ENCODE results near the gene SKAP1. TPM values are rescaled to one million over a fixed set of nuclear protein-coding genes. Genes with fewer than 3 reads are reported as not detected.
"Not testable (repeated sequence)": the region's sequence is repeated elsewhere in the genome, so short reads cannot be mapped to it uniquely, and the experiment has no call there.

SKAP1 gene
- total RNA-seq, 1 donor from 2014 or later, result 0.41 TPM

DNA sequence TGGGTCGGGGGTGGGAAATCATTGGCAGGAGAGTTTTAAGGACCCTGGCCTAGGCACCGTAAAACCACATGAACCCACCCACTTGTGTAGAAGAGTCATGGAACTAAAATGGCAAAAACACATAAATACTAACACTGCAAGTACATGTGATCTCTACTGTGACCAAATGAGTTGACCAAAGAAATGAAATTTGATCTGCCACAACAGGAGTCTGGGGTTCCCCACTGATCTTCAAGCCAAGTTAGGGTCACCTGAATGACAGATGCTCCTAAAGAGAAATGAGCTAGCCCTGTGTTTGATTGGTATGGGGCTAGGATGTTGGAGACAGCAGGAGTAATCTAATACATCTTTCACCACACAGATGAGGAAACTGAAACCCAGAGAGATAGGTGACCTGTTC lies 21.5 kb upstream of the SKAP1 start:
- FAIRE-seq (no peak), DNase-seq (ENCODE audit: low spot score in 2 of 2) (no peak)

DNA sequence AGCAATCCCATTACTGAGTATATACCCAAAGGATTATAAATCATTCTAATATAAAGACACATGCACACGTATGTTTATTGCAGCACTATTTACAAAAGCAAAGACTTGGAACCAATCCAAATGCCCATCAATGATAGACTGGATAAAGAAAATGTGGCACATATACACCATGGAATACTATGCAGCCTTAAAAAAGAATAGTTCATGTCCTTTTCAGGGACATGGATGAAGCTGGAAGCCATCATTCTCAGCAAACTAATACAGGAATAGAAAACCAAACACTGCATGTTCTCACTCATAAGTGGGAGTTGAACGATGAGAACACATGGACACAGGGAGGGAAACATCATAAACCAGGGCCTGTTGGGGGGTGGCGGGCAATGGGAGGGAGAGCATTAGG lies 19.3 kb upstream of the SKAP1 start:
- not testable (repeated sequence) for FAIRE-seq; DNase-seq (ENCODE audit: low spot score in 2 of 2)

DNA sequence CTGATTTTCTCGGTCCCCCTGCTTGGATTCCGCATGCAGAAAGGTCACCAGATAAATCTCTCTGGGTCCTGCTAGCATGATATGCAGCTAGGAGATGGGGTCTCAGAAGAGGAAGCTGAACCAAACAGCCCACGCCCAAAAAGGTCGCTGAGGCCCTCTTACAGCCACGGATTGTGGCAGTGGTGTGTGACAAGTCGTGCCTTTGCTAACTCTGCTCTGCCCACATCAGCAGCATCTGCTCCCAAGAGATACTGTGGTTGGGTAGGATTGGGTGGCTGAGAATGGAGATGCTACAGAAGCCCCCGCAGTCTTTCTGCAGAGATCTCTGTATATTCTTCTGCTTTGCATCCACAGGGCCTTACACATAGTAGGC lies 15.2 kb upstream of the SKAP1 start:
- FAIRE-seq (no peak), DNase-seq (ENCODE audit: low spot score in 2 of 2) (no peak)

GRCh38 chr17:48444516-48445247 lies 14.7 kb upstream of the SKAP1 start:
- no peak for FAIRE-seq
- no peak for DNase-seq (ENCODE audit: low spot score in 2 of 2)

- DNase-seq (ENCODE audit: low spot score in 2 of 2) (no peak), FAIRE-seq (peak; percentile 83)
Measured at GRCh38 chr17:48443712-48444111, 13.7 kb upstream of the SKAP1 start.

DNA sequence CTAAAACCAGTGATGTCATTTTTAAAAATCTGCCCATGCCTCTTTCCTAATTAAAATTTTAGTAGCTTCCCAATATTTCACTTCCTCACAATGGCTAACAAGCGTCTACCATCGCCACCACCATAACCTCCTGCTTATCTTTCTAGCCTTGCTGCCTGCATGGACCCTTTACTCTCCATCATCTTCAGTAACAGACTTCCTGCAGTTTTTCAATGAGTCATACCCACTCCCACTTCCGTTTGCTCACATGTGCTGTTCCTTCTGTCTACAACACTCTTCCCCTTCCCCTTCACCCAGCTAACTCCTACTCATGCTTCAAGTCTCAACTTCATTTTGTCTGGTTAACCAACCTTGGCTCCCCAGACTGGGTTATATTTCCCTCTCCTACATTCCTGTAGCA lies 12.8 kb upstream of the SKAP1 start:
- no peak for DNase-seq (ENCODE audit: low spot score in 2 of 2)
- no peak for FAIRE-seq

GRCh38 chr17:48441862-48442261 lies 11.8 kb upstream of the SKAP1 start:
- no peak for FAIRE-seq

GRCh38 chr17:48441231-48441711 lies 11.3 kb upstream of the SKAP1 start:
- no peak for FAIRE-seq
- no peak for DNase-seq (ENCODE audit: low spot score in 2 of 2)

More at GRCh38 chr17:48441862-48442261, 11.8 kb upstream of the SKAP1 start:
- no peak for DNase-seq (ENCODE audit: low spot score in 2 of 2)

DNA sequence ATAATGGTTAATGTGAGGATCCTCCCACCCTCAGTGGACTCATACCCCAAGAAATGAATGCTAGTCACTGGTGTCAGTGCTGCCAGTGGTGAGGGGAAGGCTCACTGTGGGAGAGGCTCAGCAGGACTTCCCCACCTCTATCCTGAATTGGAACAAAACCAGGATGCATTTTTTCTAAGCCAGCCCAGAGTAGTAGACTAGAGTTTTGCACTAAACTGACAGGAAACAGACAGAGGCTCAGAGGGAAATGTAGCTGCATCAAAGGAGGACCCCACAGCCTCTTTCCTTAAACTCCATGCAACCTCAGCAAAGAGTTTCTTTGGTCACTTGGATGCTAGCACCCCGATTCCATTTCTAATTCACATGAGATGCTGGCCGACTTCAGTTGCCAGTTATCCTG lies 10.7 kb upstream of the SKAP1 start:
- FAIRE-seq (no peak), DNase-seq (ENCODE audit: low spot score in 2 of 2) (no peak)

- no peak for DNase-seq (ENCODE audit: low spot score in 2 of 2)
Measured at GRCh38 chr17:48439875-48440505, 10.0 kb upstream of the SKAP1 start.

DNA sequence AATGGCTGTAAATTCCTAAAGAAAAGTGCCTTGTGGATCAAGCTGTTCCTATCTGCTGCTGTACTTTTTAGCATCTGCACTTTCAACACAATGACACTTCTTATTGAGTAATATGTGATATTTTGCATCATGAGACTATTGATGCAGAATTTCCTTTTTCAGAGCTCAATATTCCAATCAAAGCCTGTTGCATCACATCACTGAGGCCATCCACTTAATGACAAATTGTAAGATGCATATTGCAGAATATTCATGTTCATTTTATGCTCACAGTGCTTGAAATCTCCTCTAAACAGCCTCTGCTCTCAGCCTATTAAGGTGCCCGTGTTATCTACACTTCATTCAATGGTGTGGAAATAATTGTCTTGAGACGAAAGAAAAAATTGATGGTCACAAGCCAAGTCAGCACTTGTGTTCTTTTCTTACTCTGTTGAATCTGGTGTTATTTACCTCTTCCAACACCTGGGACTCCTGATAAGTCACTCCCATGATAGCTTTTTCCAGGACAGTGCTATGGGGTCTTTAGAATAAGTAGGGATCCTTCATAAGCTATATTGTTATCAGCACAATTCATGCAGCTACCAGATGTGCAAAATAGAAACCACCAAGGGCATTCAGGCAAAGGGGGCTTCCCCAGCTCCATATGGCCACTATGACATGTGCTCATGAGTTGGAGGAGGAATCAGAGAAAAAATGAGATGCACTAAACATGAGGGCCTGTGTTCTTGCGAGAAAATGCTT lies 9.3 kb upstream of the SKAP1 start:
- FAIRE-seq (no peak), DNase-seq (ENCODE audit: low spot score in 2 of 2) (no peak)

More at GRCh38 chr17:48439875-48440505, 10.0 kb upstream of the SKAP1 start:
- FAIRE-seq, result no peak

DNA sequence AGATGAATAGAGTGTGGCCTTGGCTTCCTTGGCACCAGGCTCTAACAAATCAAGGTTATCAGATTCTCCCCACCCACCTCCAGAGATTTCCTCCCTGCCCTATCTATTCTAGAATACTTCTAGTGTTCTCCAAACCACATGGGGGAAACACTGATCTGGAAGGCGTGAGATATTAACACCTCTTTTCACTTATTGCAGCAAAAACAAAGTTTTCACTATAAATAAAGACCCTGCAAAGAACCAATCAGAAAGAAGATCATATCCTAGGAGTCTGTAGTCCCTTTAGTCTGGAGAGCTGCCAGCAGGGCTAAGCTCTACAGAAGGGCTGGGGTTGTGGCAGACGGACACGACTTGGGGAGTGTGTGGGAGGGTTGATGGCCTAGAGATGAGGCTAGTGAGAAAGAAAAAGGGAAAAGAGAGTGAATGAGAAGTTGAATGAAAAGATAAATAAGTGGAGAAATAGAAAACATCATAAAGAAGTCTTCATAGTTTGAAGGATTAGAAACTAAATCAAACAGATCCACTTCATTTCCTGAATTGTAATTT lies 8.6 kb upstream of the SKAP1 start:
- no peak for FAIRE-seq
- DNase-seq (ENCODE audit: low spot score in 2 of 2), result no peak

GRCh38 chr17:48433896-48434295 lies 3.9 kb upstream of the SKAP1 start:
- no peak for FAIRE-seq
- no peak for DNase-seq (ENCODE audit: low spot score in 2 of 2)

- no peak for DNase-seq (ENCODE audit: low spot score in 2 of 2)
- no peak for FAIRE-seq
Measured at GRCh38 chr17:48432820-48433775, 3.1 kb upstream of the SKAP1 start.

DNA sequence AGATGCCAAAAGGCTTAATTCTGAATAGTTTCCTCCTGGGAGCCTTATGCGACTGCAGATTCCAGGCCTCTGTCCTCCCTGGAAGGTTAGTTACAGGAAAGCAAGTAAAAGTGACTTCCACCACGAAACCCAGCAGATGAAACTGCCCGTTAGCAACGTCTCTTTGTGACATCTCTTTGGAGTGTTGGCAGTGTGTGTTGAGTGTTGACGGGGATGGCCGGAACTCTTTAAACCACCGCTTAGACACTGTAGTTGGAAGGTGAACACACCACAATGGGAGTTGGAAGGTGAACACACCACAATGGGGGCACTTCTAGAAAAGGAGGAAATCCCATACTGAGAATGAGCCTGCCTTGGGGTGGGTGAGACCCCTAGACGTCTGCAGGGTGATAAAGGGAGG lies 858 bp downstream of the SKAP1 start:
- FAIRE-seq (no peak), DNase-seq (ENCODE audit: low spot score in 2 of 2) (no peak)

DNA sequence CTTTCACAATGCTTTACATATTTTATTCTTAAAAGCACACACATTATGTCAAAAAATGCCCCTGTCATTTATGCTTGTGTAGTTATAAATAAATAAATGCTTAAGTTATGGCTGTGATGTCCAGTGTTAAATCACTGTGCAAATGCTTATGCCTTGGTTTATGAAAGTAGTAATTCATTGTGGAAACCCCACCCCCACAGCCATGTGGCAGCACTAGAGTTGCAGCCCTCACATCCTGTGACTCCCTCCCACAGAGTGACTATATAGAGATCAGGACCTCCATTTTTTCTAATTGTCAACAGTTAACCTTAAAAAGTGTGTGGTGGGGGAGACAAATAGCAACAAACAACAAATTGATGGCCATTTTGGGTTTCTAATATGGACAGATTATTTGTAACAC lies 2.4 kb downstream of the SKAP1 start:
- FAIRE-seq, result no peak
- no peak for DNase-seq (ENCODE audit: low spot score in 2 of 2)

GRCh38 chr17:48426761-48427500 lies 3.1 kb downstream of the SKAP1 start:
- no peak for FAIRE-seq
- no peak for DNase-seq (ENCODE audit: low spot score in 2 of 2)

DNA sequence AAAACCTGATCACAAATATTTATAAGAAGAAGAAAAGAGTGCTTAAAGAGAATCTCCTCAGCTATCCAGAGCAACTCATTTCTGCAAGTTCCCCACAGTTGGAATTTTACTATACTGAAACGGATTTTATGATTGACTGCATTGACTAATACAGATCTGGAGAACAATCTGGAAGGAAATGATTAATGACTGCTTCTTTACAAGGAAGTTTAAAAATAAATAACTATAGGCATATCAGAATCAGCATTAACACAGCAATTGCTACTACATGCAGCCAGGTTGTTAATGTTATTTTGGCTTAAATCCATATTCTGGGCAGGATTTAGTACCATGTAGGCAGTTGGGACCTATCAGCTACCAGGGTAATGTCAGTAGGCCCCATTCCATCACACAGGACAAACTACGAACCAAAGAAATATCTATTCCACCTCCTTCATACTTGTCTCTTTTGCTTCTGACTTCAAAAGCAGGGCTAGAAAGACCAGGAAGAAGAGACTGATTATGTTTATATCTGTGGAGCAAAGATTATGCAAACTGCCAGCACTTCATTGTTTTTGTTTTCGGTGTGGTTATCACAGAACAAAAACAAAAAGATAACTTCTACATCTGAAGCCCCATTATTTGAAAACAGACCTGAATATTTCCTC lies 3.9 kb downstream of the SKAP1 start:
- FAIRE-seq, result no peak

DNA sequence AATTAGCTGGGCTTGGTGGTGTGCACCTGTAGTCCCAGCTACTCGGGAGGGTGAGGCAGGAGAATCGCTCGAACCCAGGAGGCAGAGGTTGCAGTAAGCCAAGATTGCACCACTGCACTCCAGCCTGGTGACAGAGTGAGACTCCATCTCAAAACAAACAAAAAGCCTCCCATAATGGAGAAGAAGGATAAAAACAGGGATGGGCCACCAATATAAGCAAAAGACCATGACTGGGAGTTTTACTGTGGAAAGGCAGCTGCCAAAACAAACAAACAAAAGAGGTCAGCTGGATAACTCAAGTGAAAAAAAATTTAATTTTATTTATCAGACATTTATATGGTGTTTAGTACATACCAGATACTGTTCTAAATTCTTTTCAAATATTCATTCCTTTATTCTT lies 8.0 kb downstream of the SKAP1 start:
- DNase-seq (ENCODE audit: low spot score in 2 of 2); FAIRE-seq: not testable (repeated sequence)

More for the DNA sequence above, 3.9 kb downstream of the SKAP1 start:
- DNase-seq (ENCODE audit: low spot score in 2 of 2), result no peak

Data from frontal cortex (tissue), 4 donors.